Measurements from ENCODE around the gene C17orf50.

DNA sequence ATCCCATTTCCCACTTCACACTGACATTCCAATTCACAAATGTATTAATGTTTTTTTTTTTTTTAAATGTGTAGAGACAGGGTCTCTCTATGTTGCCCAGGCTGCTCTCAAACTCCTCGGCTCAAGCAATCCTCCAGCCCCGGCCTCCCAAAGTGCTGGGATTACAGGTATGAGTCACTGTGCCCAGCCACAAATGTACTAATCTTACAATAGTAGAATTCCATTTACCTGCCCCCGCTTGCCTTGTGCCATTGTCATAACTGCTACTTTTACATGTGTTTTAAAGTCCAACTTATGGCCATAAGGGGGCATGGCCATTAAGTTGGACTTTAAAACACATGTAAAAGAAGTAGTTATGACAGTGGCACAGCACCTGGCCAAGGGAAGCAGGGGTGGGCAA is 30.2 kb downstream of the C17orf50 start:
- TF ChIP-seq, protein P1, sequence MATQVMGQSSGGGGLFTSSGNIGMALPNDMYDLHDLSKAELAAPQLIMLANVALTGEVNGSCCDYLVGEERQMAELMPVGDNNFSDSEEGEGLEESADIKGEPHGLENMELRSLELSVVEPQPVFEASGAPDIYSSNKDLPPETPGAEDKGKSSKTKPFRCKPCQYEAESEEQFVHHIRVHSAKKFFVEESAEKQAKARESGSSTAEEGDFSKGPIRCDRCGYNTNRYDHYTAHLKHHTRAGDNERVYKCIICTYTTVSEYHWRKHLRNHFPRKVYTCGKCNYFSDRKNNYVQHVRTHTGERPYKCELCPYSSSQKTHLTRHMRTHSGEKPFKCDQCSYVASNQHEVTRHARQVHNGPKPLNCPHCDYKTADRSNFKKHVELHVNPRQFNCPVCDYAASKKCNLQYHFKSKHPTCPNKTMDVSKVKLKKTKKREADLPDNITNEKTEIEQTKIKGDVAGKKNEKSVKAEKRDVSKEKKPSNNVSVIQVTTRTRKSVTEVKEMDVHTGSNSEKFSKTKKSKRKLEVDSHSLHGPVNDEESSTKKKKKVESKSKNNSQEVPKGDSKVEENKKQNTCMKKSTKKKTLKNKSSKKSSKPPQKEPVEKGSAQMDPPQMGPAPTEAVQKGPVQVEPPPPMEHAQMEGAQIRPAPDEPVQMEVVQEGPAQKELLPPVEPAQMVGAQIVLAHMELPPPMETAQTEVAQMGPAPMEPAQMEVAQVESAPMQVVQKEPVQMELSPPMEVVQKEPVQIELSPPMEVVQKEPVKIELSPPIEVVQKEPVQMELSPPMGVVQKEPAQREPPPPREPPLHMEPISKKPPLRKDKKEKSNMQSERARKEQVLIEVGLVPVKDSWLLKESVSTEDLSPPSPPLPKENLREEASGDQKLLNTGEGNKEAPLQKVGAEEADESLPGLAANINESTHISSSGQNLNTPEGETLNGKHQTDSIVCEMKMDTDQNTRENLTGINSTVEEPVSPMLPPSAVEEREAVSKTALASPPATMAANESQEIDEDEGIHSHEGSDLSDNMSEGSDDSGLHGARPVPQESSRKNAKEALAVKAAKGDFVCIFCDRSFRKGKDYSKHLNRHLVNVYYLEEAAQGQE (IDR thresholded peaks at IDR 0.05; ENCODE audit: insufficient read depth in 1 of 2, low read depth in 2 of 2, low read length in 2 of 2) = no peak
- no peak for TF ChIP-seq SIN3A (IDR thresholded peaks at IDR 0.05; ENCODE audit: borderline replicate concordance, insufficient read depth, low read length)
